Measurements from ENCODE around the gene MARS1. TPM values are rescaled to one million over a fixed set of nuclear protein-coding genes. Genes with fewer than 3 reads are reported as not detected.
A peak's percentile ranks its signal among the peaks of the same experiment; 100 is the strongest.

MARS1 gene
- total RNA-seq, 2 experiments from 2014 or later, result 203 to 204 TPM

GRCh38 chr12:57458665-57459054, 29.2 kb upstream of the MARS1 start:
- peaks cover 8% of the 10 kb centered on the region for H3K36me3 Mint-ChIP-seq (ENCODE audit: low read depth)
- no peak for TF ChIP-seq CTCF (IDR thresholded peaks at IDR 0.05)
- peaks cover 59% of the 10 kb centered on the region for H3K4me1 ChIP-seq (ENCODE audit: insufficient read depth, low read length)
- ATAC-seq (ENCODE audit: poor library complexity) (no peak), DNase-seq (no peak)
- H3K27ac Mint-ChIP-seq, result peak overlapping the region; percentile 95
- H3K4me3 ChIP-seq (ENCODE audit: low read length), result peak overlapping the region; percentile 68
- peaks cover 50% of the 10 kb centered on the region for H3K4me1 Mint-ChIP-seq (ENCODE audit: low read depth)
- CTCF ChIA-PET, result interaction anchor here (0.8 to 2.0 kb wide), 22 partner anchors 10 to 283 kb away, joined by 3 to 28 read pairs (median 5); partner anchors contain the start of genes ARHGAP9, MARS1, OS9 and R3HDM2
- H3K9me3 Mint-ChIP-seq, result no peaks in the 10 kb centered on the region
- H3K9me3 ChIP-seq (ENCODE audit: control insufficient read depth in 1 of 2, insufficient read depth in 1 of 2, low read length in 2 of 2), result no peaks in the 10 kb centered on the region
- peak overlapping the region; percentile 98 for H3K4me3 Mint-ChIP-seq
- intact Hi-C loops (cut with DNase I, micrococcal nuclease), result loop anchor here (1.0 to 10.0 kb wide), 5 partner anchors 88 to 194 kb away; partner anchors contain the start of gene DCTN2 (in 1 of the 2)
- H3K27ac ChIP-seq (ENCODE audit: low read depth in 1 of 2, low read length in 2 of 2), result peak overlapping the region; percentile 58 to 86
- H3K36me3 ChIP-seq (ENCODE audit: insufficient read depth, low read length), result no peaks in the 10 kb centered on the region
- H3K27me3 Mint-ChIP-seq, result peaks cover 26% of the 10 kb centered on the region
- POLR2A ChIA-PET, result interaction anchor here (0.9 to 6.5 kb wide), 13 partner anchors 11 to 282 kb away, joined by 3 to 93 read pairs (median 7); partner anchors contain the start of genes ARHGAP9, B4GALNT1, DDIT3 and INHBC
- peaks cover 9 to 14% of the 10 kb centered on the region in 2 experiments for H3K27me3 ChIP-seq (ENCODE audit: control insufficient read depth in 1 of 2, insufficient read depth in 2 of 2, low read length in 2 of 2)

- peak; percentile 95 for TF ChIP-seq CTCF (IDR thresholded peaks at IDR 0.05)
- intact Hi-C loops (cut with DNase I, micrococcal nuclease), result loop anchor here (1.0 to 10.0 kb wide), 5 partner anchors 88 to 194 kb away; partner anchors contain the start of gene DCTN2 (in 1 of the 2)
- Histone ChIP-seq H3K27ac (ENCODE audit: low read depth in 1 of 2, low read length in 2 of 2) (peak overlapping the region; percentile 58 to 86), H3K4me3 (ENCODE audit: low read length) (peak overlapping the region; percentile 68), H3K36me3 (ENCODE audit: insufficient read depth, low read length) (no peaks in the 10 kb centered on the region), H3K4me1 (ENCODE audit: insufficient read depth, low read length) (peaks cover 59% of the 10 kb centered on the region), H3K9me3 (ENCODE audit: control insufficient read depth in 1 of 2, insufficient read depth in 1 of 2, low read length in 2 of 2) (no peaks in the 10 kb centered on the region), H3K27me3 (ENCODE audit: control insufficient read depth in 1 of 2, insufficient read depth in 2 of 2, low read length in 2 of 2) (peaks cover 9 to 14% of the 10 kb centered on the region in 2 experiments)
- DNase-seq, result peak; percentile 84 to 96 (median 91)
- H3K4me3 Mint-ChIP-seq, result peak overlapping the region; percentile 98
- peaks cover 26% of the 10 kb centered on the region for H3K27me3 Mint-ChIP-seq
- H3K27ac Mint-ChIP-seq, result peak overlapping the region; percentile 95
- ChIA-PET POLR2A (interaction anchor here (0.9 to 6.5 kb wide), 13 partner anchors 11 to 282 kb away, joined by 3 to 93 read pairs (median 7); partner anchors contain the start of genes ARHGAP9, B4GALNT1, DDIT3 and INHBC), CTCF (interaction anchor here (0.6 to 2.0 kb wide), 25 partner anchors 9 to 282 kb away, joined by 3 to 28 read pairs (median 5); partner anchors contain the start of genes ARHGAP9, MARS1, OS9 and R3HDM2)
- H3K9me3 Mint-ChIP-seq, result no peaks in the 10 kb centered on the region
- peaks cover 50% of the 10 kb centered on the region for H3K4me1 Mint-ChIP-seq (ENCODE audit: low read depth)
- peaks cover 8% of the 10 kb centered on the region for H3K36me3 Mint-ChIP-seq (ENCODE audit: low read depth)
- ATAC-seq (ENCODE audit: poor library complexity), result peak; percentile 73
These were observed 28.7 kb upstream of the MARS1 start for GRCh38 chr12:57459055-57459749.

GRCh38 chr12:57459750-57460467, 28.0 kb upstream of the MARS1 start, which contains the start of gene GLI1:
Gene GLI1 (plus strand): TSS chr12:57459785. CDS start chr12:57463692, 3,907 bp downstream.
- Mint-ChIP-seq H3K27ac (peak within 1 kb of the TSS; percentile 95), H3K4me1 (ENCODE audit: low read depth) (peaks cover 50% of the 10 kb centered on the region), H3K27me3 (peaks cover 26% of the 10 kb centered on the region), H3K9me3 (no peaks in the 10 kb centered on the region), H3K36me3 (ENCODE audit: low read depth) (peaks cover 8% of the 10 kb centered on the region), H3K4me3 (peak within 1 kb of the TSS; percentile 98)
- Histone ChIP-seq H3K36me3 (ENCODE audit: insufficient read depth, low read length) (no peaks in the 10 kb centered on the region), H3K4me3 (ENCODE audit: low read length) (peak within 1 kb of the TSS; percentile 68), H3K27me3 (ENCODE audit: control insufficient read depth in 1 of 2, insufficient read depth in 2 of 2, low read length in 2 of 2) (peaks cover 9 to 14% of the 10 kb centered on the region in 2 experiments), H3K27ac (ENCODE audit: low read depth in 1 of 2, low read length in 2 of 2) (peak within 1 kb of the TSS; percentile 58 to 86), H3K9me3 (ENCODE audit: control insufficient read depth in 1 of 2, insufficient read depth in 1 of 2, low read length in 2 of 2) (no peaks in the 10 kb centered on the region), H3K4me1 (ENCODE audit: insufficient read depth, low read length) (peaks cover 59% of the 10 kb centered on the region)
- CTCF ChIA-PET, result interaction anchor here (0.6 to 4.6 kb wide), 23 partner anchors 9 to 281 kb away, joined by 3 to 35 read pairs (median 5); partner anchors contain the start of genes ARHGAP9, MARS1 and R3HDM2
- ATAC-seq (ENCODE audit: poor library complexity) (no peak), DNase-seq (peak in 1 of 14 experiments; percentile 54)
- TF ChIP-seq CTCF (IDR thresholded peaks at IDR 0.05), result no peak
- intact Hi-C loops (cut with DNase I, micrococcal nuclease), result loop anchor here (1.0 to 10.0 kb wide), 5 partner anchors 87 to 195 kb away; partner anchors contain the start of gene DCTN2 (in 1 of the 2)
- POLR2A ChIA-PET, result interaction anchor here (1.0 to 6.5 kb wide), 12 partner anchors 10 to 281 kb away, joined by 3 to 93 read pairs (median 7); partner anchors contain the start of genes ARHGAP9, B4GALNT1, DCTN2 and DDIT3
